T-cell (primary cell): ENCODE data around the gene STIM2. TPM values are rescaled to one million over a fixed set of nuclear protein-coding genes. Genes with fewer than 3 reads are reported as not detected.

Source experiments
- ATAC-seq, 4 experiments: fragments of 200-7000 bp in 3 of 4; fragments of 150-1000 bp in 1 of 4; cut with Tn5 transposase; replicated peaks in 1 of 4; 1 replicate in 3 of 4; 2 replicates in 1 of 4; pipeline ENCODE4 v1.10.0; 2021; ENCODE audit warnings: moderate library complexity in 3 of 4, mild to moderate bottlenecking in 2 of 4, moderate number of reproducible peaks in 1 of 4
- CTCF ChIA-PET, 2 donors: fragments of 300-600 bp; sonication (Branson Sonifier 250); formaldehyde crosslinking; loops; one replicate each; lab custom pipeline; 2022; ENCODE audit warnings: antibody characterized with exemption in 2 of 2; lab: Charles Lee
- POLR2A ChIA-PET, 2 donors: fragments of 300-600 bp; sonication (Branson Sonifier 250); formaldehyde crosslinking; loops; one replicate each; lab custom pipeline; 2022; ENCODE audit warnings: antibody characterized with exemption in 2 of 2; lab: Charles Lee
- DNase-seq, 35 experiments: peaks; one replicate each; pipeline versions ENCODE4 v3.0.0 to v3.0.0-alpha.2; 2013 to 2023
- H3K27ac ChIP-seq: one replicate; pipeline ENCODE4 v1.5.1; 2013; ENCODE audit warnings: low read length
- H3K27me3 ChIP-seq, 2 experiments: replicated peaks in 1 of 2; 1 replicate in 1 of 2; 2 replicates in 1 of 2; pipeline versions ENCODE4 v1.6.1 to v1.7.0; 2013; ENCODE audit warnings: low read length in 1 of 2, mixed read lengths in 1 of 2; ENCODE audit not compliant: control insufficient read depth in 2 of 2, insufficient read depth in 2 of 2; ENCODE audit errors: extremely low read depth in 1 of 2
- H3K36me3 ChIP-seq, 2 donors: 1 replicate in 1 of 2; 2 replicates in 1 of 2; pipeline versions ENCODE4 v1.6.1 to v1.7.0; 2013; ENCODE audit warnings: low read length in 1 of 2; ENCODE audit not compliant: control insufficient read depth in 2 of 2, insufficient read depth in 1 of 2; ENCODE audit errors: extremely low read depth in 1 of 2
- H3K4me1 ChIP-seq, 2 experiments: 1 replicate in 1 of 2; 2 replicates in 1 of 2; pipeline versions ENCODE4 v1.6.1 to v1.7.0; 2013; ENCODE audit warnings: low read length in 2 of 2, mixed read lengths in 1 of 2; ENCODE audit not compliant: insufficient read depth in 2 of 2, control insufficient read depth in 1 of 2; ENCODE audit errors: extremely low read depth in 1 of 2
- H3K4me3 ChIP-seq, 2 donors: 1 replicate in 1 of 2; 2 replicates in 1 of 2; pipeline versions ENCODE4 v1.5.1 to v1.7.0; 2013; ENCODE audit warnings: mild to moderate bottlenecking in 2 of 2, low read length in 1 of 2, moderate library complexity in 1 of 2; ENCODE audit not compliant: control insufficient read depth in 1 of 2; ENCODE audit errors: extremely low read depth in 1 of 2
- H3K9me3 ChIP-seq: 2 replicates; pipeline ENCODE4 v1.7.0; 2013
- H3K27ac Mint-ChIP-seq, 2 donors: one replicate each; pipeline ENCODE4 v1.8.0; 2020 to 2021; ENCODE audit warnings: mild to moderate bottlenecking in 2 of 2, mixed read lengths in 2 of 2
- H3K27me3 Mint-ChIP-seq, 2 donors: one replicate each; pipeline ENCODE4 v1.8.0; 2021 to 2022; ENCODE audit warnings: mixed read lengths in 2 of 2
- H3K36me3 Mint-ChIP-seq: one replicate; pipeline ENCODE4 v1.8.0; 2021; ENCODE audit warnings: mixed read lengths
- H3K4me1 Mint-ChIP-seq, 3 donors: one replicate each; pipeline ENCODE4 v1.8.0; 2020 to 2022; ENCODE audit warnings: mixed read lengths in 3 of 3, mild to moderate bottlenecking in 1 of 3
- H3K4me3 Mint-ChIP-seq, 3 donors: one replicate each; pipeline ENCODE4 v1.8.0; 2020 to 2022; ENCODE audit warnings: mild to moderate bottlenecking in 3 of 3, mixed read lengths in 3 of 3, moderate library complexity in 3 of 3
- H3K9me3 Mint-ChIP-seq, 3 donors: one replicate each; pipeline ENCODE4 v1.8.0; 2020 to 2022; ENCODE audit warnings: mixed read lengths in 3 of 3
- WGBS: methylation state at CpG from one replicate; pipeline ENCODE4 v1.1.5; 2013; ENCODE audit warnings: missing lambda C conversion rate; ENCODE audit not compliant: insufficient coverage; 5-methylcytosine and 5-hydroxymethylcytosine counted together
- total RNA-seq, 35 experiments: library from RNA in 6 of 35; stranded (reverse) in 6 of 35; fragments of 120-200 nt in 1 of 35; gene quantifications; one replicate each; pipeline versions ENCODE4 v1.2.1 to v1.2.4 and lab custom pipeline; 2013 to 2026

The STIM2 gene
- total RNA-seq, 5 donors from 2014 or later (not counting 1 experiment from before 2014, with no cell fraction given): 67.9 to 98.7 (median 75.2) TPM

DNA sequence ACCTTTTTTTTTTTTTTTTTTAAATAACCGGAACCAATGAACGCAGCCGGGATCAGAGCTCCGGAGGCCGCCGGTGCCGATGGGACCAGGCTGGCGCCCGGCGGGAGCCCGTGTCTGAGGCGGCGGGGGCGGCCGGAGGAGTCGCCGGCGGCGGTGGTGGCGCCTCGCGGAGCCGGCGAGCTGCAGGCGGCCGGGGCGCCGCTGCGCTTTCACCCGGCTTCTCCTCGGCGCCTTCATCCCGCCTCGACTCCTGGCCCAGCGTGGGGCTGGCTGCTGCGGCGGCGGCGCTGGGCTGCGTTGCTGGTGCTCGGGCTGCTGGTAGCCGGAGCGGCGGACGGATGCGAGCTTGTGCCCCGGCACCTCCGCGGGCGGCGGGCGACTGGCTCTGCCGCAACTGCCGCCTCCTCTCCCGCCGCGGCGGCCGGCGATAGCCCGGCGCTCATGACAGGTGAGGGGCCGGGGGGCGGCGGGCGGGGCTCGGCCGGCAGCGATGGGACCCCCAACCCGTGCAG lies 337 bp downstream of the STIM2 start:
- Mint-ChIP-seq H3K4me1 (peaks cover 60 to 82% (median 68%) of the 10 kb centered on the region in 3 donors), H3K36me3 (no peaks in the 10 kb centered on the region), H3K9me3 (no peaks in the 10 kb centered on the region), H3K4me3 (peak overlapping the region; percentile 98 to 100 (median 100)), H3K27me3 (no peaks in the 10 kb centered on the region), H3K27ac (peak overlapping the region; percentile 97 to 99)
- ChIA-PET POLR2A (interaction anchor here (0.6 to 4.0 kb wide), 18 partner anchors 10 to 1703 kb away, joined by 3 to 127 read pairs (median 6); partner anchors contain the start of gene TBC1D19 (in 1 of the 2)), CTCF (interaction anchor here (0.6 to 3.3 kb wide), 10 partner anchors 11 to 947 kb away, joined by 3 to 32 read pairs (median 4); partner anchors contain the start of gene SMIM20 (in 1 of the 2))
- H3K4me3 ChIP-seq: peak overlapping the region; percentile 84 to 94
- DNase-seq (peak in 34 of 35 experiments; percentile 22 to 70 (median 48)), ATAC-seq (peak; percentile 15 to 26 (median 20))
- H3K27me3 ChIP-seq: no peaks in the 10 kb centered on the region
- H3K36me3 ChIP-seq: no peaks in the 10 kb centered on the region
- H3K9me3 ChIP-seq: no peaks in the 10 kb centered on the region
- peaks cover 32 to 51% of the 10 kb centered on the region in 2 experiments for H3K4me1 ChIP-seq
- H3K27ac ChIP-seq: peak overlapping the region; percentile 70
- WGBS: under 1% methylated on average over 69 of the region's 70 CpGs

DNA sequence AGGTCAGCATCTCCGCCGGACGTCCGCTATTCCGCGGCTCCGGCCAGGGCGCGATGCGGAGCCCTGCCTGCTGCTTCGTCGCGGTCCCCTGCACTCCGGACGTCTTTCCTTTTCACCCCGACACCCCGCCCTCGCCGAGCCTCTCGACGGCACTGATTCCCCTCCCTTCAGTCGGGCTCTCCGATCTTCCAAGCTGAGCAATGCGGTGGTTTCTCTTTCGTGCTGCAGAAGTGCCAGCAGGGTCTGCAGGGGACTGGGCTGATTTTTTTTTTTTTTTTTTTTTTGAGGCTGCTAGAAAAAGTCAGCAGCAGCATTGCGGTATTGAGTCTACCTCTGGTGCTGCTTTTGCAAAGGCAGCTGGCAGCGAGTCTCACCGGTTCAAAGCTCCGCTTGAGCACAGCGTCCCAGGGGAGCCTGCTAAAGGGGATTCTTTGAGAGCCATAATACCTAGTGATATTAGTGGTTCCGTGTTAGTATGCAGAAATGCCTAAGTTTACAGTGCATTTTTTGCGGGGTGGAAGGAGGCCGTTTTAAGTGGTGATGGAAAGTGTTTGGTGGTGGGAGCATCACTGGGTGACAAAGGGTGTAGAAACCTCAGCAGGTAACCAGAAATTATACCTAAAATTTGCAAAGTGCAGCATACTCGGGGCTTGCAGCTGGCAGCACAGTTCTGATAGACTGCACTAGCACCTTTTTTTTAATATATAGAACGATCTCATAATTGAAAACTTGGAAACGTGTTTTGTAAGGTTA lies 969 bp downstream of the STIM2 start:
- peak; percentile 48 to 86 (median 75) for DNase-seq
- Mint-ChIP-seq H3K4me1 (peaks cover 67 to 82% (median 70%) of the 10 kb centered on the region in 3 donors), H3K36me3 (no peaks in the 10 kb centered on the region), H3K4me3 (peak overlapping the region; percentile 93 to 100 (median 100)), H3K27me3 (no peaks in the 10 kb centered on the region), H3K9me3 (no peaks in the 10 kb centered on the region), H3K27ac (peak overlapping the region; percentile 97 to 99)
- no peaks in the 10 kb centered on the region for H3K36me3 ChIP-seq
- no peaks in the 10 kb centered on the region for H3K9me3 ChIP-seq
- ChIA-PET CTCF (interaction anchor here (0.6 to 3.3 kb wide), 10 partner anchors 12 to 948 kb away, joined by 3 to 32 read pairs (median 6); partner anchors contain the start of gene SMIM20 (in 1 of the 2)), POLR2A (interaction anchor here (0.6 to 4.0 kb wide), 27 partner anchors 9 to 1703 kb away, joined by 3 to 127 read pairs (median 6); partner anchors contain the start of gene TBC1D19 (in 1 of the 2))
- H3K27me3 ChIP-seq: no peaks in the 10 kb centered on the region
- H3K27ac ChIP-seq: peak overlapping the region; percentile 70
- peak; percentile 35 to 46 (median 38) for ATAC-seq
- peak overlapping the region; percentile 84 to 94 for H3K4me3 ChIP-seq
- H3K4me1 ChIP-seq: peaks cover 35 to 58% of the 10 kb centered on the region in 2 experiments
- 1% methylated on average over 31 of the region's 36 CpGs for WGBS

DNA sequence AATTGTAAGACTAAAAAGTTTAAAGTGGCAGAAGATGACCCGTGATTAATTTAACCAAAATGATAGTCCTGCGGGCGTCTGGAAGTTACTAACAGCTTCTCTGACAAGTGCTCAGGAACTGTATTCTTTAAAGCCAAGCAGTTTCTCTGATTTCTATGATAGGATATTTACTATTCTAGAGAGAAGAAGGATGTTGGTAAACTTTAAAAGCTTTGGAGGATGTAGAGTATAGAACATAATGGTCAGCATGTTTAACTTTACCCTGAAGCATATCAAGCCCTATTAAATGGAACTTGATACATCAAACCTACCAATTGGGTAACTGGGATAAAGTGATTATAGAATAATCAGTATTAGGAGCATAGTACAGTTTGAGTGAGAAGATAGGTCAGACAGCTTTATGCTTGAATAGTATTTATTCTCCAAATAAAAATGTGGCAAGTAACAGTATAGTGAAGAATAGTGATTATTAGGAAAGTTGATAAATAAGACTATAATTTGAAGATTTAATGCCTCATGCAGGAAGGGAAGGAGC lies 1.8 kb downstream of the STIM2 start:
- Mint-ChIP-seq H3K27ac (peak overlapping the region; percentile 97 to 99), H3K36me3 (no peaks in the 10 kb centered on the region), H3K9me3 (no peaks in the 10 kb centered on the region), H3K4me3 (peak overlapping the region; percentile 93 to 100 (median 100)), H3K27me3 (no peaks in the 10 kb centered on the region), H3K4me1 (peaks cover 67 to 82% (median 70%) of the 10 kb centered on the region in 3 donors)
- H3K9me3 ChIP-seq: no peaks in the 10 kb centered on the region
- peaks cover 29 to 63% of the 10 kb centered on the region in 2 experiments for H3K4me1 ChIP-seq
- no peaks in the 10 kb centered on the region for H3K27me3 ChIP-seq
- CTCF ChIA-PET: interaction anchor here (0.6 to 3.3 kb wide), 6 partner anchors 11 to 49 kb away, joined by 3 to 32 read pairs (median 7); no protein-coding TSS in a partner anchor
- H3K4me3 ChIP-seq: peak overlapping the region; percentile 84 to 94
- DNase-seq (no peak), ATAC-seq (no peak)
- no CpG with 5 or more reads among the region's 3 CpGs for WGBS
- H3K27ac ChIP-seq: peak overlapping the region; percentile 70
- no peaks in the 10 kb centered on the region for H3K36me3 ChIP-seq
- POLR2A ChIA-PET: interaction anchor here (0.6 to 4.0 kb wide), 12 partner anchors 11 to 954 kb away, joined by 3 to 127 read pairs (median 6); partner anchors contain the start of gene TBC1D19 (in 1 of the 2)

DNA sequence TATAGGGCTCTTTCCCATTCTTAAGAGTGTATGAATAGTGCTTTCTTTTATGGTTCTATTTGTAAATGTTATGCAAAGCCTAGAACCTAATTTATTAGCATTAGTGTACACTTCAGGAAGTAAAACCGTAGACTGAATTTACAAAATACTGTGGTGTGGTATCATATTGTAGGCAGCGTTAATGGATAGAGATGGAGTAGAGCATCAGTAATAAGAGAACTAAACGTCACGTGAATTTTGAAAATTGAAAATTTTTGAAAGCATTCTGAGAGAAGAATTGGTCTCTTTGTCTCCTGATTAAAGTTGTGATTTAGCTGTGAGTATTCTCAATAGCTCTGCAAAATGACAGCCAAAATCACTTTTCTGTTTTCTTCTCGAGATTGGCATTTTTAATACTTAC lies 2.9 kb downstream of the STIM2 start:
- Histone ChIP-seq H3K9me3 (no peaks in the 10 kb centered on the region), H3K27ac (no peak overlapping the region), H3K4me1 (peaks cover 25 to 66% of the 10 kb centered on the region in 2 experiments), H3K27me3 (no peaks in the 10 kb centered on the region), H3K36me3 (no peaks in the 10 kb centered on the region), H3K4me3 (no peak overlapping the region)
- H3K27ac Mint-ChIP-seq: peak overlapping the region in 1 of 2 donors; percentile 15
- ATAC-seq (no peak), DNase-seq (no peak)
- WGBS: 35% methylated on average over 4 of the region's 5 CpGs
- no peaks in the 10 kb centered on the region for H3K27me3 Mint-ChIP-seq
- CTCF ChIA-PET: interaction anchor here in 1 of 2 donors (1.4 to 6.2 kb wide), 2 partner anchors 16 to 22 kb away, joined by 3 to 40 read pairs; no protein-coding TSS in a partner anchor
- no peaks in the 10 kb centered on the region for H3K36me3 Mint-ChIP-seq
- H3K4me1 Mint-ChIP-seq: peaks cover 71 to 85% (median 74%) of the 10 kb centered on the region in 3 donors
- POLR2A ChIA-PET: interaction anchor here (0.6 to 4.5 kb wide), 3 partner anchors 22 to 135 kb away, joined by 5 to 33 read pairs (median 5); no protein-coding TSS in a partner anchor
- no peaks in the 10 kb centered on the region for H3K9me3 Mint-ChIP-seq
- H3K4me3 Mint-ChIP-seq: peak overlapping the region; percentile 43 to 60 (median 57)

DNA sequence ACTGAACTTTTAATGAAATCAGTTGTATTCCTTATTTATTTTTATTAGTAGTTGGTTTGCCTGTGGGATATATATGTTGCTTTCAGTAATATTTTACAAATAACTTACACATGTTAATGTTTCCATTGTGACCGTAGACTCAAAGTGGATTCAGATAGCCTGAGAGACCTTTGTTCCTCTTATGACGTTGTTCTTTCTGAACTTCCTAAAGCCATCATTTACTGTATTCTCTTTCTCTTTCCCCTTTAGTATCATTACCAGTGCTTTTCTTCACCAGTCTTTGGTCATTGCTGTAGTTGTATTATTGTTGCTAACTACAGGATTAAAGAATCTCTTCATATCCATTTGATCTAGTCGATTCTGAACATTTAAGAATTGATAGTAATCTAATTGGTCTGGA lies 4.3 kb downstream of the STIM2 start:
- Histone ChIP-seq H3K9me3 (no peaks in the 10 kb centered on the region), H3K4me1 (peaks cover 13 to 54% of the 10 kb centered on the region in 2 experiments), H3K4me3 (no peak overlapping the region), H3K36me3 (no peaks in the 10 kb centered on the region), H3K27me3 (no peaks in the 10 kb centered on the region), H3K27ac (no peak overlapping the region)
- no CpG with 5 or more reads among the region's 3 CpGs for WGBS
- Mint-ChIP-seq H3K36me3 (peaks cover 3% of the 10 kb centered on the region), H3K9me3 (no peaks in the 10 kb centered on the region), H3K27ac (peak overlapping the region in 1 of 2 donors; percentile 7), H3K4me3 (peak overlapping the region in 2 of 3 donors; percentile 21 to 43), H3K27me3 (no peaks in the 10 kb centered on the region), H3K4me1 (peaks cover 68 to 81% (median 72%) of the 10 kb centered on the region in 3 donors)
- ChIA-PET CTCF (interaction anchor here (0.8 to 6.2 kb wide), 5 partner anchors 12 to 668 kb away, joined by 3 to 40 read pairs (median 3); no protein-coding TSS in a partner anchor), POLR2A (interaction anchor here in 1 of 2 donors (1.2 to 4.5 kb wide), 2 partner anchors 21 to 43 kb away, joined by 5 to 33 read pairs; no protein-coding TSS in a partner anchor)
- DNase-seq: no peak
- no peak for ATAC-seq
